GM23248 (cell line): Measurements from ENCODE around the gene SAPCD2. TPM values are rescaled to one million over a fixed set of nuclear protein-coding genes. Genes with fewer than 3 reads are reported as not detected.
A peak's percentile ranks its signal among the peaks of the same experiment; 100 is the strongest.

ENCODE experiments used
- DNase-seq: peaks from one replicate; pipeline ENCODE4 v3.0.0-alpha.2; 2015
- H2AFZ ChIP-seq: fragments of 200-600 bp; sonication (generic); 2 replicates; pipeline ENCODE4 v1.6.1; 2016; ENCODE audit warnings: antibody characterized with exemption
- H3F3A ChIP-seq: fragments of 200-600 bp; sonication (generic); 2 replicates; pipeline ENCODE4 v1.6.1; 2016; ENCODE audit warnings: mild to moderate bottlenecking, antibody characterized with exemption, mixed run types; ENCODE audit not compliant: insufficient read depth
- H3K27ac ChIP-seq: fragments of 200-600 bp; sonication (generic); 2 replicates; pipeline ENCODE4 v1.5.1; 2016; ENCODE audit warnings: mild to moderate bottlenecking
- H3K27me3 ChIP-seq: fragments of 200-600 bp; sonication (generic); replicated peaks from 2 replicates; pipeline ENCODE4 v1.6.1; 2016; ENCODE audit warnings: mild to moderate bottlenecking; ENCODE audit not compliant: insufficient read depth
- H3K36me3 ChIP-seq: fragments of 200-600 bp; sonication (generic); 2 replicates; pipeline ENCODE4 v1.6.1; 2016; ENCODE audit warnings: low read depth, mild to moderate bottlenecking
- H3K4me1 ChIP-seq: fragments of 200-600 bp; sonication (generic); 2 replicates; pipeline ENCODE4 v1.6.1; 2016; ENCODE audit warnings: mild to moderate bottlenecking; ENCODE audit not compliant: insufficient read depth
- H3K4me2 ChIP-seq: fragments of 200-600 bp; sonication (generic); one replicate; pipeline ENCODE4 v1.6.1; 2016; ENCODE audit warnings: mild to moderate bottlenecking; ENCODE audit not compliant: unreplicated experiment
- H3K4me3 ChIP-seq: fragments of 200-600 bp; sonication (generic); 2 replicates; pipeline ENCODE4 v1.5.1; 2016; ENCODE audit warnings: mild to moderate bottlenecking
- H3K79me2 ChIP-seq: fragments of 200-600 bp; sonication (generic); 2 replicates; pipeline ENCODE4 v1.6.1; 2016; ENCODE audit warnings: mild to moderate bottlenecking; ENCODE audit not compliant: insufficient read depth
- H3K9ac ChIP-seq: fragments of 200-600 bp; sonication (generic); 2 replicates; pipeline ENCODE4 v1.6.1; 2016; ENCODE audit warnings: mild to moderate bottlenecking
- H3K9me2 ChIP-seq: fragments of 200-600 bp; sonication (generic); 2 replicates; pipeline ENCODE4 v1.6.1; 2016; ENCODE audit warnings: mixed run types, mild to moderate bottlenecking, moderate library complexity; ENCODE audit not compliant: insufficient read depth
- H3K9me3 ChIP-seq: fragments of 200-600 bp; sonication (generic); one replicate; pipeline ENCODE4 v1.6.1; 2017; ENCODE audit warnings: low read depth
- H4K20me1 ChIP-seq: fragments of 200-600 bp; sonication (generic); 2 replicates; pipeline ENCODE4 v1.6.0; 2016; ENCODE audit not compliant: insufficient read depth
- EZH2 ChIP-seq: fragments of 200-600 bp; sonication (generic); IDR thresholded peaks from 2 replicates; pipeline ENCODE4 v1.6.1; 2018; ENCODE audit warnings: antibody characterized with exemption, mild to moderate bottlenecking; ENCODE audit not compliant: insufficient read depth, poor library complexity, severe bottlenecking
- EZH2phosphoT487 ChIP-seq: fragments of 200-600 bp; sonication (generic); IDR thresholded peaks from 2 replicates; pipeline ENCODE4 v1.6.1; 2018; ENCODE audit warnings: antibody characterized with exemption, moderate library complexity, mild to moderate bottlenecking, low read depth; ENCODE audit not compliant: insufficient read depth
- WGBS, 2 experiments: methylation state at CpG; one replicate each; pipeline ENCODE4 v1.1.6; 2015 to 2017; ENCODE audit warnings: low lambda C conversion rate in 2 of 2, low coverage in 1 of 2; ENCODE audit errors: missing lambda C conversion rate in 2 of 2; 5-methylcytosine and 5-hydroxymethylcytosine counted together
- in situ Hi-C: fragments of 300-500 bp; cut with MboI; formaldehyde crosslinking; loops from 2 replicates; pipeline ENCODE4 v1.15.0; 2020
- polyA plus RNA-seq: library from polyadenylated mRNA; unstranded; fragments of >200 nt; fragmentation: Nextera tagmentation; extraction: Ambion mirVana; gene quantifications from 2 replicates; pipeline ENCODE4 v1.2.1, GENCODE V29; 2016
- total RNA-seq: library from RNA; depleted of rRNA; stranded (reverse); fragments of >200 nt; shearing (Covaris generic); gene quantifications from 2 replicates; pipeline ENCODE4 v1.2.3, GENCODE V29; 2014

SAPCD2 gene
- total and polyA plus RNA-seq, 2 experiments from 2014 or later: 0.88 to 5.4 TPM

DNA sequence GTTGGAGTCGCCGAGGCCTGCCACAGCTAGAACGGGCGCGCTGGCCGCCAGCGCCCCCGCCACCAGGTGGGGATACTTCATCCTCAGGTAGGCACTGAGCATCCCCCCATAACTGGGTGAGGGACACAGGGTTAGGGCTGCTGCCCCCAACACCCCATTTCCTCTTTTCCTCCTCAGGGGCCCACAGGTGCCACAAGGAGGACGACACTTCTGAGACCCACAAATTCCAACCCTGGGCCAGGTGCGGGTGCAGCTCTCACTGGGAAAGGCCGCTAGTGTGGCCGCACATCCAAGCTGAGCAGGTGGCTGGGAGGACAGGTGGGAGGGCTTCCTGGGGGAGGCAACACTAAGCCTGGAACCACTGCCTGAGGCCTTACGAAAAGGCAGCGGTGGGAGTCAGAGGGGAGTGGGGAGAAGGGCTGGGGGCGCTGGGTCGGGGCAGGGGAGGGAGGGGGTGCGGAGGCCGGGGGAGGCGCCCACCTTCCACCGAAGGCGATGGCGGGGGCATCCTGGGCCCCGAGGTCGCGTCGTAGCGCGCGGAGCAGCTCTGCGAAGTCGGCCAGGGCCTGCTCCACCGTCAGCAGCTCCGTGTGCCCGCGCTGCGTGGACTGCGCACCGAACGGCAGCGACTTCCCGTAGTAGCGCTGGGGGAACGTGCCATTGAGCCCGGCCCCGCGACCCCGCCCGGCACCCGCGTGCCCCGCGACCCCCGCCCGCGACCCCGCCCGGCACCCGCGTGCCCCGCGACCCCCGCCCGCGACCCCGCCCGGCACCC is 43.2 kb upstream of the SAPCD2 start:
- no peaks in the 10 kb centered on the region for H3K9me3 ChIP-seq
- H3K36me3 ChIP-seq: no peaks in the 10 kb centered on the region
- no peak overlapping the region for H3K4me3 ChIP-seq
- no peaks in the 10 kb centered on the region for H4K20me1 ChIP-seq
- TF ChIP-seq EZH2phosphoT487 (no peak), EZH2 (no peak)
- no peaks in the 10 kb centered on the region for H3K4me1 ChIP-seq
- H3K27ac ChIP-seq: no peak overlapping the region
- in situ Hi-C loops: loop anchor here (25.0 kb wide), 1 partner anchor 299 kb away; the partner anchor contains the start of genes EXD3 and NOXA1
- 71 to 77% methylated on average over 18 to 22 of the region's 66 CpGs for WGBS, 2 experiments
- no peaks in the 10 kb centered on the region for H3F3A ChIP-seq
- peak; percentile 60 for DNase-seq
- no peaks in the 10 kb centered on the region for H3K27me3 ChIP-seq
- H3K79me2 ChIP-seq: no peaks in the 10 kb centered on the region
- no peak overlapping the region for H2AFZ ChIP-seq
- H3K4me2 ChIP-seq: no peak overlapping the region
- no peak overlapping the region for H3K9ac ChIP-seq
- no peaks in the 10 kb centered on the region for H3K9me2 ChIP-seq

DNA sequence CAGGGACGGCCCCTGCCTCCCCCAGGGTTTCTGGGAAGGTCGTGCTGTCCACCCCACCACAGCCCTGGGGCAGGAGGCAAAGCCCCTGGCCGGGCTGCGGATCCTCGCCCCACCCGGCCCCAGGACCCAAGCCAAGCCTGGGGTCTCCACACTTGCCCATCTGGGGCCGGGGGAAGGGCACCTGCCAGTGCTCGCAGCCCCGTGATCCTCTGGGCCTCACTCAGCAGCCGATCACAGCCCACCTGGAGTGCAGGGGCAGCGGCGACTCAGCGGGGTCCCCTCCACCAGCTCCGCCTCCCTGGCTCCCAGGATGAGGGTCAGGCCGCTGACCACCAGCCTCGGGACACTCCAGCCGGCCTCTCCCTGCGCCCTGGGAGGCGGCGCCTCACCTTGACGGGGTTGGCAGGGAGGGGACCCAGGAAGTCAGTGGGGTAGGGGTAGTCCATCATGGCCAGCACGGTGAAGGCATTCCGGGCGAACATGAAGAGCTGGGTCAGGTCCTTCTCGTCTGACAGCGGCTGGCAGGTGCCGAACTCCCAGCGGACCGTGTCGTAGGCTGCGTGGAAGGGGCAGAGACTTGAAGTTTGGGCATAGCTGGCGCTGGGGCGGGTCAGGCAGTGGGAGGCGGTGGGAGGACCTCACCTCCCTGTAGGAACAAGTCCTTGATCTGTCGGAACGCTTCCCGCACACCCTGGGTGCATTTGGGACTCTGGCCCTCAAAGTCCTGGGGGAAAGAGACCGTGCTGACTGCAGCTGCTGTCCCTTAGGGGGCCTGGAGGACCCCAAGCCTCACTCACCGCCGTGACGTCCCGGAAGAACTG is 42.4 kb upstream of the SAPCD2 start:
- in situ Hi-C loops: loop anchor here (25.0 kb wide), 1 partner anchor 300 kb away; the partner anchor contains the start of genes EXD3 and NOXA1
- no peak overlapping the region for H3K4me2 ChIP-seq
- H3K27ac ChIP-seq: no peak overlapping the region
- H3K27me3 ChIP-seq: no peaks in the 10 kb centered on the region
- no peaks in the 10 kb centered on the region for H3K36me3 ChIP-seq
- no peak overlapping the region for H3K4me3 ChIP-seq
- H3K79me2 ChIP-seq: no peaks in the 10 kb centered on the region
- 96% methylated on average over 29 to 39 of the region's 42 CpGs for WGBS, 2 experiments
- H3K9me3 ChIP-seq: no peaks in the 10 kb centered on the region
- H3K9me2 ChIP-seq: no peaks in the 10 kb centered on the region
- TF ChIP-seq EZH2phosphoT487 (no peak), EZH2 (no peak)
- no peaks in the 10 kb centered on the region for H4K20me1 ChIP-seq
- DNase-seq: no peak
- no peak overlapping the region for H2AFZ ChIP-seq
- no peaks in the 10 kb centered on the region for H3K4me1 ChIP-seq
- no peaks in the 10 kb centered on the region for H3F3A ChIP-seq
- H3K9ac ChIP-seq: no peak overlapping the region

DNA sequence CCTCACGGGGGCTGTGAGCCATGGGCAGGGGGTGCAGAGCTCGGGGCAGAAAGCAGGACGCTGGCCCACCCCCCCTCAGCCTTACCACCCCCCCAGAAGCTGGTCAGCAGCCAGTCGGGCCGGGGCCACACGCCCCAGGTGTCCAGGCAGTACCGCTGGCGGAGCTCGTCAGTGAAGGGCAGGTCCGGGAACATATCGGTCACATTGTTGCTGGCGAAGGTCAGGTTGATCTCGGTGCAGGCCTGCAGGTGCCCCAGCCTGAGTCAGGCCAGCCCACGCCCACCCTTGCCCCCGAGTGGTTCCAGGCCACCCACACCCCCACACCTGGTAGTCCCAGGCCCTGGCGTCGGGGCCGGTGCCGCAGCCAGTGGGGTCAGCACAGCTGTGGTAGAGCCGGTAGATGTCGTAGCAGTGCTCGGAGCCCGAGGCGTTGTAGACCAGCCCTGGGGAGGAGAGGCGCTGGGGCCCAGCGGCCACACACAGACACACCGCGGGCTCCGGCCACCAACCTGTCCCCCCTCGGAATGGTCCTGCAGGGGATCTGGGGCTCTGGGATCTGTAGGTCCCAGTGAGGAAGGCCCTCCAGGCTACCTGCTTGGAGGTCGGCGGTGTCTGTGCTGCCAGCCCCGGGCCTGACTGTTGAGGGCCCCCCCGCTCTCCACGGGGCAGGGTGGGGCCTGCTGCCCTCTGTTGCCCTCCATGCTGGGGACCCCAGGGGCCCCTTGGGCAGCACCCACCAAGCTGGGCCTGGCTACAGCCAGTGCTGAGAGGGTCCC is 41.6 kb upstream of the SAPCD2 start:
- Histone ChIP-seq H3K9me3 (no peaks in the 10 kb centered on the region), H3K4me1 (no peaks in the 10 kb centered on the region), H4K20me1 (no peaks in the 10 kb centered on the region), H2AFZ (no peak overlapping the region), H3K4me2 (no peak overlapping the region), H3K36me3 (no peaks in the 10 kb centered on the region), H3K27ac (no peak overlapping the region), H3K79me2 (no peaks in the 10 kb centered on the region), H3K4me3 (no peak overlapping the region), H3K9me2 (no peaks in the 10 kb centered on the region), H3K27me3 (no peaks in the 10 kb centered on the region), H3F3A (no peaks in the 10 kb centered on the region), H3K9ac (no peak overlapping the region)
- TF ChIP-seq EZH2phosphoT487: no peak
- TF ChIP-seq EZH2: no peak
- in situ Hi-C loops: loop anchor here (25.0 kb wide), 1 partner anchor 300 kb away; the partner anchor contains the start of genes EXD3 and NOXA1
- DNase-seq: no peak
- 93 to 95% methylated on average over 30 to 31 of the region's 35 CpGs for WGBS, 2 experiments
